SK-N-SH (cell line): Measurements from ENCODE around the gene SIGLEC1. TPM values are rescaled to one million over a fixed set of nuclear protein-coding genes. Genes with fewer than 3 reads are reported as not detected.

ENCODE experiments used
- CTCF ChIA-PET: fragments of 300-600, 350-600 bp; formaldehyde crosslinking; extraction: SDS; loops from one replicate; lab custom pipeline; 2021; lab: Yijun Ruan, JAX
- POLR2A ChIA-PET: fragments of 350-600 bp; sonication (Branson Sonifier 250); formaldehyde crosslinking; extraction: SDS; loops from one replicate; lab custom pipeline; 2020; ENCODE audit warnings: antibody characterized with exemption, inconsistent platforms; lab: Yijun Ruan, JAX
- DNase-seq: peaks from one replicate; pipeline ENCODE4 v3.0.0; 2012
- H2AFZ ChIP-seq: fragments of 200-600 bp; sonication (generic); 2 replicates; pipeline ENCODE4 v1.8.1; 2016; ENCODE audit warnings: antibody characterized with exemption, mild to moderate bottlenecking, low read depth
- H3F3A ChIP-seq: fragments of 200-600 bp; sonication (generic); replicated peaks from 2 replicates; pipeline ENCODE3; 2016; ENCODE audit warnings: antibody characterized with exemption, mild to moderate bottlenecking; ENCODE audit not compliant: insufficient read depth
- H3K27ac ChIP-seq, 2 experiments: fragments of 200-500 bp in 1 of 2; fragments of 200-600 bp in 1 of 2; sonication (Bioruptor generic) in 1 of 2; sonication (generic), shearing (Covaris generic) in 1 of 2; 2 replicates each; pipeline versions ENCODE4 v1.5.1 to v1.6.1; 2014 to 2016; ENCODE audit warnings: low read depth in 2 of 2, inconsistent platforms in 1 of 2, low read length in 1 of 2, mild to moderate bottlenecking in 1 of 2, mixed read lengths in 1 of 2
- H3K27me3 ChIP-seq: fragments of 200-600 bp; sonication (generic), shearing (Covaris generic); 2 replicates; pipeline ENCODE4 v1.6.1; 2016; ENCODE audit warnings: mixed run types; ENCODE audit not compliant: insufficient read depth
- H3K36me3 ChIP-seq, 2 experiments: fragments of 200-500 bp in 1 of 2; fragments of 200-600 bp in 1 of 2; sonication (Bioruptor generic) in 1 of 2; sonication (generic) in 1 of 2; replicated peaks in 1 of 2; 2 replicates each; pipeline versions ENCODE3 to v1.5.1; 2014 to 2016; ENCODE audit warnings: low read length in 1 of 2, mild to moderate bottlenecking in 1 of 2; ENCODE audit not compliant: insufficient read depth in 2 of 2, control insufficient read depth in 1 of 2
- H3K4me1 ChIP-seq, 2 experiments: fragments of 200-500 bp in 1 of 2; fragments of 200-600 bp in 1 of 2; sonication (Bioruptor generic) in 1 of 2; sonication (generic), shearing (Covaris generic) in 1 of 2; 2 replicates each; pipeline versions ENCODE4 v1.5.1 to v1.6.1; 2014 to 2016; ENCODE audit warnings: low read depth in 1 of 2, low read length in 1 of 2, mixed run types in 1 of 2; ENCODE audit not compliant: insufficient read depth in 2 of 2, control insufficient read depth in 1 of 2
- H3K4me2 ChIP-seq: fragments of 200-600 bp; sonication (generic), shearing (Covaris generic); 2 replicates; pipeline ENCODE4 v1.6.1; 2017; ENCODE audit warnings: mixed run types
- H3K4me3 ChIP-seq, 2 experiments: fragments of 200-500 bp in 1 of 2; fragments of 200-600 bp in 1 of 2; sonication (Bioruptor generic) in 1 of 2; sonication (generic), shearing (Covaris generic) in 1 of 2; 2 replicates each; pipeline versions ENCODE4 v1.5.1 to v1.8.1; 2014 to 2016; ENCODE audit warnings: low read depth in 2 of 2, inconsistent platforms in 1 of 2, low read length in 1 of 2, mild to moderate bottlenecking in 1 of 2, mixed read lengths in 1 of 2, moderate library complexity in 1 of 2
- H3K79me2 ChIP-seq: fragments of 200-600 bp; sonication (generic); 2 replicates; pipeline ENCODE4 v1.8.1; 2017; ENCODE audit warnings: mild to moderate bottlenecking; ENCODE audit not compliant: insufficient read depth
- H3K9ac ChIP-seq: fragments of 200-600 bp; sonication (generic); 2 replicates; pipeline ENCODE4 v1.6.1; 2017; ENCODE audit warnings: mixed run types
- H3K9me2 ChIP-seq: fragments of 200-600 bp; sonication (generic); 2 replicates; pipeline ENCODE4 v1.6.1; 2017; ENCODE audit warnings: mixed run types
- H3K9me3 ChIP-seq: fragments of 200-600 bp; sonication (generic); 2 replicates; pipeline ENCODE4 v1.6.1; 2017; ENCODE audit warnings: mixed run types, mild to moderate bottlenecking, moderate library complexity
- H4K20me1 ChIP-seq: fragments of 200-600 bp; sonication (generic); 2 replicates; pipeline ENCODE4 v1.6.1; 2017; ENCODE audit warnings: mild to moderate bottlenecking, mixed run types; ENCODE audit not compliant: insufficient read depth
- CHD2 ChIP-seq: fragments of 150-350 bp; IDR thresholded peaks from 2 replicates; pipeline ENCODE4 v1.6.1; 2018; ENCODE audit warnings: low read length; ENCODE audit not compliant: partially characterized antibody
- ELF1 ChIP-seq: IDR thresholded peaks from 2 replicates; pipeline ENCODE4 v1.4.0; 2012
- FOSL2 ChIP-seq: IDR thresholded peaks from 2 replicates; pipeline ENCODE4 v1.4.0; 2012; ENCODE audit warnings: low read depth, mild to moderate bottlenecking, moderate library complexity, borderline replicate concordance
- FOXJ3 ChIP-seq: sonication (generic); formaldehyde crosslinking; IDR thresholded peaks from 2 replicates; pipeline ENCODE4 v1.5.1; 2020; ENCODE audit warnings: mild to moderate bottlenecking, missing genetic modification reagents
- FOXM1 ChIP-seq: IDR thresholded peaks from 2 replicates; pipeline ENCODE4 v1.4.0; 2012; ENCODE audit warnings: low read depth, mild to moderate bottlenecking
- MEF2A ChIP-seq: IDR thresholded peaks from 2 replicates; pipeline ENCODE4 v1.4.0; 2012; ENCODE audit warnings: low read depth, borderline replicate concordance
- MXI1 ChIP-seq: IDR thresholded peaks from 2 replicates; pipeline ENCODE4 v1.6.1; 2012; ENCODE audit warnings: mild to moderate bottlenecking, low read depth, low read length, improper control_type of control experiment
- NRF1 ChIP-seq: IDR thresholded peaks from 2 replicates; pipeline ENCODE4 v1.6.1; 2012; ENCODE audit warnings: low read depth, mild to moderate bottlenecking, low read length
- RFX5 ChIP-seq: IDR thresholded peaks from 2 replicates; pipeline ENCODE4 v1.6.1; 2012; ENCODE audit warnings: mild to moderate bottlenecking, improper control_type of control experiment, low read length
- SIN3A ChIP-seq: IDR thresholded peaks from 2 replicates; pipeline ENCODE4 v1.6.1; 2012; ENCODE audit warnings: low read depth, mild to moderate bottlenecking, low read length, moderate library complexity, borderline replicate concordance
- TAF1 ChIP-seq: IDR thresholded peaks from 2 replicates; pipeline ENCODE4 v1.6.1; 2012; ENCODE audit warnings: low read depth, mild to moderate bottlenecking, low read length, moderate library complexity, borderline replicate concordance
- TCF12 ChIP-seq: IDR thresholded peaks from 2 replicates; pipeline ENCODE4 v1.4.0; 2012
- WGBS: methylation state at CpG from one replicate; pipeline ENCODE4 v1.1.6; 2017; ENCODE audit warnings: low lambda C conversion rate; 5-methylcytosine and 5-hydroxymethylcytosine counted together
- polyA plus RNA-seq, 3 experiments: library from polyadenylated mRNA; depleted of rRNA; stranded (reverse); fragments of >200 nt; gene quantifications; 2 replicates each; pipeline ENCODE4 v1.2.3, GENCODE V29; 2012
- TF ChIP-seq, protein P1 (sequence below): IDR thresholded peaks from 2 replicates; pipeline ENCODE4 v1.4.0; 2012; ENCODE audit warnings: low read depth, borderline replicate concordance
- TF ChIP-seq, protein P2 (sequence below): fragments of 200-600 bp; sonication (generic); IDR thresholded peaks from 2 replicates; pipeline ENCODE4 v1.6.1; 2017; ENCODE audit warnings: antibody characterized with exemption, mild to moderate bottlenecking, moderate library complexity
- TF ChIP-seq, protein P3 (sequence below): fragments of 150-350 bp; IDR thresholded peaks from 2 replicates; pipeline ENCODE4 v1.6.1; 2016; ENCODE audit warnings: mild to moderate bottlenecking, low read depth, low read length
- TF ChIP-seq, protein P4 (sequence below): IDR thresholded peaks from 2 replicates; pipeline ENCODE4; 2012
- TF ChIP-seq, protein P5 (sequence below): IDR thresholded peaks from 2 replicates; pipeline ENCODE4 v1.4.0; 2012; ENCODE audit warnings: low read depth

Gene SIGLEC1
- polyA plus RNA-seq, 1 of the 3 experiments (the other 2 are of a cell fraction), result not detected

DNA sequence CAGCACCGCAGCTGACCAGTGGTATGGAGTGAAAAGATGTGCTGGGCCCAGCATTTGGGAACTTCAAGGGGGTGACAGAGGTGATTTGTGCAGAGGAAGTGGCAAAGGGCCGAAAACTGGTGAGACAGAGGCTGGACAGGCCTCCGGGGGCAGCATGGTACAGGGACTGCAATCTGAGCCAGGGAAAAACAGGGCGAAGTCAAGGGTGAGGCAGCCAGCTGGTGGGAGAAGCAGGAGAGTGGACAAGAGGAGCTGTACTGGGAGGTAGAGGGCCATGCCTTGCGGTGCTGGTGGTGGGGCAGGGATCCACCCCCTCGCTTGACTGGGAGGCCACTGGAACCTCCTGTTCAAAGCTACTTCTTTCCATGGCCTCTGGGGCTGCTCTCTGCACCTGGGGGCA, 41.9 kb downstream of the SIGLEC1 start:
- H3K27ac ChIP-seq, result no peak overlapping the region
- no peaks in the 10 kb centered on the region for H3K79me2 ChIP-seq
- H3K27me3 ChIP-seq, result peaks cover 39% of the 10 kb centered on the region
- H3K4me2 ChIP-seq, result no peak overlapping the region
- DNase-seq, result peak; percentile 57
- ChIA-PET POLR2A (no interaction called here), CTCF (interaction anchor here (1.3 to 18.7 kb wide), 6 partner anchors 8 to 149 kb away, joined by 4 to 301 read pairs (median 6); partner anchors contain the start of genes ADISSP and SIGLEC1)
- no peak overlapping the region for H3K9ac ChIP-seq
- no peaks in the 10 kb centered on the region for H4K20me1 ChIP-seq
- no peak for TF ChIP-seq FOXJ3 (CRISPR knock-in tag)
- TF ChIP-seq, protein P1, sequence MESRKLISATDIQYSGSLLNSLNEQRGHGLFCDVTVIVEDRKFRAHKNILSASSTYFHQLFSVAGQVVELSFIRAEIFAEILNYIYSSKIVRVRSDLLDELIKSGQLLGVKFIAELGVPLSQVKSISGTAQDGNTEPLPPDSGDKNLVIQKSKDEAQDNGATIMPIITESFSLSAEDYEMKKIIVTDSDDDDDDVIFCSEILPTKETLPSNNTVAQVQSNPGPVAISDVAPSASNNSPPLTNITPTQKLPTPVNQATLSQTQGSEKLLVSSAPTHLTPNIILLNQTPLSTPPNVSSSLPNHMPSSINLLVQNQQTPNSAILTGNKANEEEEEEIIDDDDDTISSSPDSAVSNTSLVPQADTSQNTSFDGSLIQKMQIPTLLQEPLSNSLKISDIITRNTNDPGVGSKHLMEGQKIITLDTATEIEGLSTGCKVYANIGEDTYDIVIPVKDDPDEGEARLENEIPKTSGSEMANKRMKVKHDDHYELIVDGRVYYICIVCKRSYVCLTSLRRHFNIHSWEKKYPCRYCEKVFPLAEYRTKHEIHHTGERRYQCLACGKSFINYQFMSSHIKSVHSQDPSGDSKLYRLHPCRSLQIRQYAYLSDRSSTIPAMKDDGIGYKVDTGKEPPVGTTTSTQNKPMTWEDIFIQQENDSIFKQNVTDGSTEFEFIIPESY, result no peak
- TF ChIP-seq, protein P2, sequence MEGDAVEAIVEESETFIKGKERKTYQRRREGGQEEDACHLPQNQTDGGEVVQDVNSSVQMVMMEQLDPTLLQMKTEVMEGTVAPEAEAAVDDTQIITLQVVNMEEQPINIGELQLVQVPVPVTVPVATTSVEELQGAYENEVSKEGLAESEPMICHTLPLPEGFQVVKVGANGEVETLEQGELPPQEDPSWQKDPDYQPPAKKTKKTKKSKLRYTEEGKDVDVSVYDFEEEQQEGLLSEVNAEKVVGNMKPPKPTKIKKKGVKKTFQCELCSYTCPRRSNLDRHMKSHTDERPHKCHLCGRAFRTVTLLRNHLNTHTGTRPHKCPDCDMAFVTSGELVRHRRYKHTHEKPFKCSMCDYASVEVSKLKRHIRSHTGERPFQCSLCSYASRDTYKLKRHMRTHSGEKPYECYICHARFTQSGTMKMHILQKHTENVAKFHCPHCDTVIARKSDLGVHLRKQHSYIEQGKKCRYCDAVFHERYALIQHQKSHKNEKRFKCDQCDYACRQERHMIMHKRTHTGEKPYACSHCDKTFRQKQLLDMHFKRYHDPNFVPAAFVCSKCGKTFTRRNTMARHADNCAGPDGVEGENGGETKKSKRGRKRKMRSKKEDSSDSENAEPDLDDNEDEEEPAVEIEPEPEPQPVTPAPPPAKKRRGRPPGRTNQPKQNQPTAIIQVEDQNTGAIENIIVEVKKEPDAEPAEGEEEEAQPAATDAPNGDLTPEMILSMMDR, result peak; percentile 49
- TF ChIP-seq MEF2A, result no peak
- TF ChIP-seq ELF1, result no peak
- TF ChIP-seq SIN3A, result no peak
- 53% methylated on average over 4 of the region's 6 CpGs for WGBS
- peaks cover 0 to 7% of the 10 kb centered on the region in 2 experiments; a peak in 1 of 4 replicates for H3K4me1 ChIP-seq
- H2AFZ ChIP-seq, result no peak overlapping the region
- no peak overlapping the region for H3K4me3 ChIP-seq
- H3K9me3 ChIP-seq, result no peaks in the 10 kb centered on the region
- no peaks in the 10 kb centered on the region for H3K36me3 ChIP-seq
- no peaks in the 10 kb centered on the region for H3K9me2 ChIP-seq
- no peaks in the 10 kb centered on the region for H3F3A ChIP-seq

DNA sequence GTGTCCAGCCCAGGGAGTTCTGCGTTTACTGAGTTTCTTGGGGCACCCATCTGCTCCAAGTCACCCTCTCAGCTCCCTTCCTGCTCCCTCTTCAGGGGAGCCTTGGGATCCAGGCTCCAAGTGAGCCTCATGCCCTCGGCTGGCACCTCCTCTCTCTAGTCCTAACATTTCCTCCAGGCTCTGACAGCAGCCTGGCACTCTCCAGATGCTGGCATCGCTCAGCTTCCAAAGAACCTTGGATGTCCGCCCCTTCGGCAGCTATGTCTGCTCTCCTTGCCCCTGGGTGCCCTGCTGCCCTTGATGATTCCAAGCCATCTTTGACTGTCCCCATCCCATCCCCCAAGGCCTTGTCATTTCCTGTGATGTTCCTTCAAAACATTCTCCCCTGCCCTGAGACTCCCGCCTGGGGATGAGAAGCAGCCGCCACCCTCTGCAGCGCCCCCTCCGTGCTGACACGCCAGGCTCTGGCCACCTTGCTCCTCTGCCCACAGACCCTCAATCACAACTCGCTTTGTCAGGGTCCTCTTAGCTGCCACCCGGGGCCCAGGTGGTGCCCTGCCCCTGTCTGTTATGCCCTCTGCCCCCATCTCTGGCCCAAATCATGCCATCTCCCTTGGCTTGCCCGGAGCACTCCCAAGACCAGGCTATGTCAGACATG, 42.6 kb downstream of the SIGLEC1 start:
- no peaks in the 10 kb centered on the region for H3F3A ChIP-seq
- H3K9ac ChIP-seq, result no peak overlapping the region
- H3K9me3 ChIP-seq, result no peaks in the 10 kb centered on the region
- TF ChIP-seq MXI1, result no peak
- TF ChIP-seq, protein P3, sequence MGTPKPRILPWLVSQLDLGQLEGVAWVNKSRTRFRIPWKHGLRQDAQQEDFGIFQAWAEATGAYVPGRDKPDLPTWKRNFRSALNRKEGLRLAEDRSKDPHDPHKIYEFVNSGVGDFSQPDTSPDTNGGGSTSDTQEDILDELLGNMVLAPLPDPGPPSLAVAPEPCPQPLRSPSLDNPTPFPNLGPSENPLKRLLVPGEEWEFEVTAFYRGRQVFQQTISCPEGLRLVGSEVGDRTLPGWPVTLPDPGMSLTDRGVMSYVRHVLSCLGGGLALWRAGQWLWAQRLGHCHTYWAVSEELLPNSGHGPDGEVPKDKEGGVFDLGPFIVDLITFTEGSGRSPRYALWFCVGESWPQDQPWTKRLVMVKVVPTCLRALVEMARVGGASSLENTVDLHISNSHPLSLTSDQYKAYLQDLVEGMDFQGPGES, result no peak
- TF ChIP-seq NRF1, result no peak
- TF ChIP-seq FOXM1, result no peak
- TF ChIP-seq, protein P4, sequence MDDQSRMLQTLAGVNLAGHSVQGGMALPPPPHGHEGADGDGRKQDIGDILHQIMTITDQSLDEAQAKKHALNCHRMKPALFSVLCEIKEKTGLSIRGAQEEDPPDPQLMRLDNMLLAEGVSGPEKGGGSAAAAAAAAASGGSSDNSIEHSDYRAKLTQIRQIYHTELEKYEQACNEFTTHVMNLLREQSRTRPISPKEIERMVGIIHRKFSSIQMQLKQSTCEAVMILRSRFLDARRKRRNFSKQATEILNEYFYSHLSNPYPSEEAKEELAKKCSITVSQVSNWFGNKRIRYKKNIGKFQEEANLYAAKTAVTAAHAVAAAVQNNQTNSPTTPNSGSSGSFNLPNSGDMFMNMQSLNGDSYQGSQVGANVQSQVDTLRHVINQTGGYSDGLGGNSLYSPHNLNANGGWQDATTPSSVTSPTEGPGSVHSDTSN, result no peak
- TF ChIP-seq RFX5, result no peak
- TF ChIP-seq, protein P1, result no peak
- TF ChIP-seq, protein P5, sequence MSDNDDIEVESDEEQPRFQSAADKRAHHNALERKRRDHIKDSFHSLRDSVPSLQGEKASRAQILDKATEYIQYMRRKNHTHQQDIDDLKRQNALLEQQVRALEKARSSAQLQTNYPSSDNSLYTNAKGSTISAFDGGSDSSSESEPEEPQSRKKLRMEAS, result no peak
- no peak for TF ChIP-seq FOSL2
- no peak for TF ChIP-seq CHD2
- TF ChIP-seq TCF12, result no peak
- TF ChIP-seq TAF1, result no peak
- TF ChIP-seq ELF1, result no peak
- no peaks in the 10 kb centered on the region for H3K36me3 ChIP-seq
- no peaks in the 10 kb centered on the region for H3K79me2 ChIP-seq
- no peak overlapping the region for H3K27ac ChIP-seq
- H3K27me3 ChIP-seq, result peaks cover 33% of the 10 kb centered on the region
- POLR2A ChIA-PET, result no interaction called here
- peak; percentile 29 for DNase-seq
- no peaks in the 10 kb centered on the region for H3K9me2 ChIP-seq
- WGBS, result 79% methylated on average over 12 of the region's 13 CpGs
- no peak overlapping the region for H3K4me3 ChIP-seq
- no peak overlapping the region for H2AFZ ChIP-seq
- H3K4me2 ChIP-seq, result no peak overlapping the region
- no peaks in the 10 kb centered on the region for H4K20me1 ChIP-seq
- peaks cover 0 to 7% of the 10 kb centered on the region in 2 experiments; a peak in 1 of 4 replicates for H3K4me1 ChIP-seq
- CTCF ChIA-PET, result interaction anchor here (1.3 to 18.7 kb wide), 5 partner anchors 8 to 150 kb away, joined by 4 to 301 read pairs (median 4); partner anchors contain the start of gene SIGLEC1
